GM19238 (cell line): Measurements from ENCODE around the gene OSBP.

Experiments
- DNase-seq: peaks from one replicate; pipeline ENCODE4 v3.0.0; 2011; ENCODE audit warnings: low spot score; ENCODE audit not compliant: insufficient read length

Gene OSBP

GRCh38 chr11:59607703-59608454, 7.7 kb downstream of the OSBP start:
- DNase-seq = no peak

- no peak for DNase-seq
These were observed 13.1 kb downstream of the OSBP start for GRCh38 chr11:59602432-59602831.

- no peak for DNase-seq
These were observed 13.8 kb downstream of the OSBP start for GRCh38 chr11:59601788-59602187.

- DNase-seq = no peak
These were observed 14.9 kb downstream of the OSBP start for GRCh38 chr11:59600636-59601035.

- DNase-seq = no peak
These were observed 15.3 kb downstream of the OSBP start for GRCh38 chr11:59600234-59600633.

GRCh38 chr11:59598961-59599360, 16.6 kb downstream of the OSBP start:
- DNase-seq = no peak

GRCh38 chr11:59584294-59584693, 31.3 kb downstream of the OSBP start:
- DNase-seq = no peak

- no peak for DNase-seq
These were observed 33.6 kb downstream of the OSBP start for GRCh38 chr11:59582006-59582405.

GRCh38 chr11:59578369-59578768, 37.2 kb downstream of the OSBP start:
- no peak for DNase-seq

- DNase-seq = no peak
These were observed 40.1 kb downstream of the OSBP start for GRCh38 chr11:59575505-59575904.

- no peak for DNase-seq
These were observed 40.6 kb downstream of the OSBP start for GRCh38 chr11:59574932-59575502.

- no peak for DNase-seq
These were observed 41.1 kb downstream of the OSBP start for GRCh38 chr11:59574467-59574866.

- DNase-seq = no peak
These were observed 42.4 kb downstream of the OSBP start for GRCh38 chr11:59573216-59573615.

GRCh38 chr11:59572091-59572490, 43.5 kb downstream of the OSBP start:
- no peak for DNase-seq

GRCh38 chr11:59562292-59562691, 53.3 kb downstream of the OSBP start:
- no peak for DNase-seq

GRCh38 chr11:59560702-59561473, 54.7 kb downstream of the OSBP start:
- DNase-seq = peak; percentile 47

GRCh38 chr11:59560290-59560701, 55.3 kb downstream of the OSBP start:
- no peak for DNase-seq

GRCh38 chr11:59559886-59560285, 55.7 kb downstream of the OSBP start:
- no peak for DNase-seq

- no peak for DNase-seq
These were observed 57.3 kb downstream of the OSBP start for GRCh38 chr11:59558270-59558643.

- no peak for DNase-seq
These were observed 58.6 kb downstream of the OSBP start for GRCh38 chr11:59556917-59557348.

GRCh38 chr11:59556115-59556916, 59.3 kb downstream of the OSBP start:
- no peak for DNase-seq
